H1 (cell line): ENCODE results near the gene TNNT3. TPM values are rescaled to one million over a fixed set of nuclear protein-coding genes. Genes with fewer than 3 reads are reported as not detected.

Source experiments
- CTCF ChIA-PET: fragments of 300-600 bp; sonication (Branson Sonifier 250); formaldehyde crosslinking; loops from one replicate; lab custom pipeline; 2021; ENCODE audit not compliant: partially characterized antibody; lab: Charles Lee
- POLR2A ChIA-PET: fragments of 300-600 bp; sonication (Branson Sonifier 250); formaldehyde crosslinking; loops from one replicate; lab custom pipeline; 2021; ENCODE audit warnings: inconsistent platforms; ENCODE audit not compliant: partially characterized antibody; lab: Charles Lee
- DNase-seq, 2 experiments: peaks; one replicate each; pipeline versions ENCODE4 v3.0.0 to v3.0.0-alpha.2; 2010 to 2022; ENCODE audit warnings: low spot score in 2 of 2, low read depth in 1 of 2, mixed read lengths in 1 of 2
- FAIRE-seq: peaks from 2 replicates; lab custom pipeline; 2011; peaks lifted over from hg19 to GRCh38; lab: Jason Lieb, UNC
- H2AFZ ChIP-seq: 2 replicates; pipeline ENCODE4 v1.8.1; 2012; ENCODE audit warnings: low read length, inconsistent platforms
- H2AK5ac ChIP-seq: 2 replicates; pipeline ENCODE4 v1.6.1; 2013; ENCODE audit warnings: low read depth, low read length
- H2BK120ac ChIP-seq: replicated peaks from 2 replicates; pipeline ENCODE3; 2013; ENCODE audit warnings: low read depth, low read length, inconsistent platforms
- H2BK12ac ChIP-seq: 2 replicates; pipeline ENCODE4 v1.6.1; 2013; ENCODE audit warnings: low read depth, low read length
- H2BK15ac ChIP-seq: 2 replicates; pipeline ENCODE4 v1.6.1; 2013; ENCODE audit warnings: low read length
- H2BK20ac ChIP-seq: 2 replicates; pipeline ENCODE4 v1.6.1; 2013; ENCODE audit warnings: low read length
- H2BK5ac ChIP-seq: 2 replicates; pipeline ENCODE4 v1.6.1; 2013; ENCODE audit warnings: low read depth, low read length
- H3K14ac ChIP-seq: 2 replicates; pipeline ENCODE4 v1.6.1; 2013; ENCODE audit warnings: inconsistent platforms; ENCODE audit not compliant: insufficient read length
- H3K18ac ChIP-seq: 2 replicates; pipeline ENCODE4 v1.6.1; 2013; ENCODE audit warnings: low read length; ENCODE audit errors: extremely low read depth
- H3K23ac ChIP-seq: 2 replicates; pipeline ENCODE4 v1.6.1; 2013; ENCODE audit warnings: inconsistent platforms; ENCODE audit not compliant: insufficient read length
- H3K23me2 ChIP-seq: 2 replicates; pipeline ENCODE4 v1.6.1; 2013; ENCODE audit warnings: low read depth, low read length
- H3K27ac ChIP-seq: 2 replicates; pipeline ENCODE4 v1.6.1; 2011; ENCODE audit warnings: low read depth, low read length, inconsistent platforms
- H3K27me3 ChIP-seq, 4 experiments: replicated peaks in 1 of 4; 1 replicate in 1 of 4; 2 replicates in 3 of 4; pipeline versions ENCODE4 v1.6.1 to v1.8.1; 2011 to 2013; ENCODE audit warnings: low read length in 3 of 4, mild to moderate bottlenecking in 3 of 4, inconsistent platforms in 2 of 4, mixed read lengths in 2 of 4, moderate library complexity in 1 of 4; ENCODE audit not compliant: control insufficient read depth in 3 of 4, insufficient read depth in 3 of 4; ENCODE audit errors: extremely low read depth in 1 of 4
- H3K36me3 ChIP-seq, 4 experiments: 2 replicates each; pipeline versions ENCODE4 v1.6.1 to v1.8.1; 2011 to 2013; ENCODE audit warnings: mild to moderate bottlenecking in 4 of 4, low read length in 3 of 4, moderate library complexity in 2 of 4, control low read depth in 1 of 4, inconsistent platforms in 1 of 4; ENCODE audit not compliant: insufficient read depth in 4 of 4, control insufficient read depth in 2 of 4
- H3K4ac ChIP-seq: replicated peaks from 2 replicates; pipeline ENCODE3; 2013; ENCODE audit warnings: low read length, low read depth, mixed read lengths, inconsistent platforms; ENCODE audit not compliant: insufficient read length
- H3K4me1 ChIP-seq, 4 experiments: replicated peaks in 1 of 4; 1 replicate in 1 of 4; 2 replicates in 3 of 4; pipeline versions ENCODE4 v1.6.1 to v1.8.1; 2011 to 2013; ENCODE audit warnings: low read length in 3 of 4, inconsistent platforms in 2 of 4, mixed read lengths in 1 of 4; ENCODE audit not compliant: insufficient read depth in 4 of 4, control insufficient read depth in 3 of 4
- H3K4me2 ChIP-seq, 2 experiments: 2 replicates each; pipeline versions ENCODE4 v1.6.1 to v1.8.1; 2011 to 2013; ENCODE audit warnings: low read depth in 2 of 2, low read length in 2 of 2, control low read depth in 1 of 2, inconsistent platforms in 1 of 2, mild to moderate bottlenecking in 1 of 2; ENCODE audit not compliant: insufficient read depth in 1 of 2
- H3K4me3 ChIP-seq, 4 experiments: fragments of 200-600, 300-600 bp in 1 of 4; sonication (generic), shearing (Covaris generic), sonication (Bioruptor Twin) in 1 of 4; 2 replicates each; pipeline versions ENCODE4 v1.5.1 to v1.8.1; 2011 to 2016; ENCODE audit warnings: low read length in 4 of 4, low read depth in 3 of 4, control low read depth in 2 of 4, inconsistent platforms in 2 of 4, mild to moderate bottlenecking in 2 of 4, mixed read lengths in 1 of 4, moderate library complexity in 1 of 4; ENCODE audit not compliant: insufficient read depth in 2 of 4; ENCODE audit errors: extremely low read depth in 1 of 4
- H3K56ac ChIP-seq: replicated peaks from 2 replicates; pipeline ENCODE3; 2013; ENCODE audit warnings: low read depth, mild to moderate bottlenecking, mixed read lengths, low read length, inconsistent platforms; ENCODE audit not compliant: insufficient read length
- H3K79me1 ChIP-seq: 2 replicates; pipeline ENCODE4 v1.6.1; 2013; ENCODE audit warnings: low read depth, low read length, control low read depth
- H3K79me2 ChIP-seq, 2 experiments: 2 replicates each; pipeline versions ENCODE4 v1.6.1 to v1.8.1; 2012 to 2013; ENCODE audit warnings: low read length in 2 of 2, mild to moderate bottlenecking in 2 of 2, inconsistent platforms in 1 of 2; ENCODE audit not compliant: insufficient read depth in 2 of 2, control insufficient read depth in 1 of 2
- H3K9ac ChIP-seq, 4 experiments: replicated peaks in 1 of 4; 1 replicate in 1 of 4; 2 replicates in 3 of 4; pipeline versions ENCODE4 v1.6.1 to v1.8.1; 2011 to 2013; ENCODE audit warnings: low read depth in 3 of 4, low read length in 3 of 4, control low read depth in 2 of 4, mild to moderate bottlenecking in 2 of 4, moderate library complexity in 2 of 4, inconsistent platforms in 1 of 4; ENCODE audit errors: extremely low read depth in 1 of 4
- H3K9me3 ChIP-seq, 2 experiments: 2 replicates each; pipeline versions ENCODE4 v1.6.1 to v1.8.1; 2012 to 2013; ENCODE audit warnings: mild to moderate bottlenecking in 2 of 2, moderate library complexity in 2 of 2, control low read depth in 1 of 2, inconsistent platforms in 1 of 2, low read depth in 1 of 2, low read length in 1 of 2, mixed read lengths in 1 of 2; ENCODE audit not compliant: insufficient read depth in 2 of 2
- H4K20me1 ChIP-seq, 2 experiments: replicated peaks in 1 of 2; 2 replicates each; pipeline versions ENCODE3 to v1.8.1; 2011 to 2013; ENCODE audit warnings: inconsistent platforms in 2 of 2, low read length in 2 of 2, mild to moderate bottlenecking in 1 of 2; ENCODE audit not compliant: insufficient read depth in 2 of 2, control insufficient read depth in 1 of 2
- H4K5ac ChIP-seq: 2 replicates; pipeline ENCODE4 v1.6.1; 2013; ENCODE audit warnings: low read length, low read depth, mixed read lengths, inconsistent platforms; ENCODE audit not compliant: insufficient read length
- H4K8ac ChIP-seq: 2 replicates; pipeline ENCODE4 v1.8.0; 2013; ENCODE audit warnings: mild to moderate bottlenecking, moderate library complexity, low read length, inconsistent platforms; ENCODE audit not compliant: insufficient read depth; ENCODE audit errors: extremely low read depth
- H4K91ac ChIP-seq: replicated peaks from 2 replicates; pipeline ENCODE3; 2013; ENCODE audit warnings: low read length, mixed read lengths, inconsistent platforms; ENCODE audit not compliant: insufficient read length
- CBX8 ChIP-seq: fragments of 300-800, 300-1000 bp; sonication (generic); IDR thresholded peaks from 2 replicates; pipeline ENCODE4 v1.7.1; 2016; ENCODE audit warnings: low read depth, low read length, borderline replicate concordance
- EP300 ChIP-seq, 2 experiments: IDR thresholded peaks; 1 replicate in 1 of 2; 2 replicates in 1 of 2; pipeline ENCODE4 v1.6.1; 2011 to 2012; ENCODE audit warnings: low read depth in 2 of 2, low read length in 2 of 2, mild to moderate bottlenecking in 2 of 2, borderline replicate concordance in 1 of 2, inconsistent platforms in 1 of 2, moderate library complexity in 1 of 2
- MAFK ChIP-seq: IDR thresholded peaks from 2 replicates; pipeline ENCODE4 v1.6.1; 2012; ENCODE audit warnings: low read depth, mild to moderate bottlenecking, improper control_type of control experiment, low read length
- RFX5 ChIP-seq: IDR thresholded peaks from 2 replicates; pipeline ENCODE4 v1.6.1; 2011; ENCODE audit warnings: low read depth, low read length, improper control_type of control experiment, borderline replicate concordance
- SP2 ChIP-seq: IDR thresholded peaks from 2 replicates; pipeline ENCODE4 v1.6.1; 2012; ENCODE audit warnings: mild to moderate bottlenecking, low read length, inconsistent platforms
- WGBS, 2 experiments: shearing (Covaris generic) in 1 of 2; methylation state at CpG; one replicate each; pipeline versions ENCODE4 v1.1.6 to v1.1.7; 2013 to 2015; ENCODE audit warnings: low lambda C conversion rate in 2 of 2, mixed read lengths in 2 of 2, inconsistent platforms in 1 of 2, low coverage in 1 of 2, missing lambda C conversion rate in 1 of 2; ENCODE audit not compliant: insufficient replicate concordance in 2 of 2, insufficient coverage in 1 of 2, insufficient read length in 1 of 2; ENCODE audit errors: extremely low coverage in 1 of 2, missing lambda C conversion rate in 1 of 2; 5-methylcytosine and 5-hydroxymethylcytosine counted together
- polyA plus RNA-seq, 7 experiments: library from polyadenylated mRNA; depleted of rRNA in 3 of 7; stranded (reverse) in 5 of 7; unstranded in 2 of 7; fragments of >200 nt in 5 of 7; fragments of 200-250 nt in 2 of 7; gene quantifications; 1 replicate in 5 of 7; 2 replicates in 1 of 7; 4 replicates in 1 of 7; pipeline versions ENCODE4 v1.2.1 to v1.2.3, GENCODE V29; 2011 to 2013; ENCODE audit warnings: missing spikeins in 2 of 7, mixed read lengths in 2 of 7
- total RNA-seq: library from RNA; stranded (reverse); fragmentation: NEBNext Ultra II Directional; extraction: Animal tissue kit (Norgen Biotek cat#: 25700); gene quantifications from 2 replicates; pipeline ENCODE4 v1.2.1, GENCODE V29; 2021

The TNNT3 gene
- total and polyA plus RNA-seq, 2 of the 8 experiments (the other 6 are each of a cell fraction or from before 2014, with no cell fraction given) = not detected

- Histone ChIP-seq H3K9ac (no peak overlapping the region), H2BK120ac (no peak overlapping the region), H3K4me2 (no peak overlapping the region), H2BK15ac (no peak overlapping the region), H4K8ac (peak overlapping the region; percentile 68; the same call in 1 of the 2 replicates), H2BK12ac (no peak overlapping the region), H3K18ac (no peak overlapping the region), H4K5ac (no peak overlapping the region), H4K91ac (no peak overlapping the region), H3K14ac (no peak overlapping the region), H3K9me3 (no peaks in the 10 kb centered on the region), H3K23me2 (peaks cover 4% of the 10 kb centered on the region; the same call in 1 of the 2 replicates), H2AK5ac (no peak overlapping the region), H3K4ac (no peak overlapping the region), H3K23ac (no peak overlapping the region), H2BK5ac (no peak overlapping the region), H4K20me1 (no peaks in the 10 kb centered on the region), H3K4me1 (peaks cover 0 to 3% (median 0%) of the 10 kb centered on the region in 4 experiments; a peak in 3 of 7 replicates), H2AFZ (no peak overlapping the region), H3K4me3 (no peak overlapping the region), H3K79me1 (no peaks in the 10 kb centered on the region), H3K36me3 (no peaks in the 10 kb centered on the region), H3K79me2 (no peaks in the 10 kb centered on the region), H3K27ac (no peak overlapping the region), H2BK20ac (no peak overlapping the region), H3K27me3 (no peaks in the 10 kb centered on the region), H3K56ac (no peak overlapping the region)
- no peak for DNase-seq
- TF ChIP-seq MAFK (no peak), CBX8 (no peak), EP300 (IDR thresholded peaks at IDR 0.05; ENCODE audit: borderline replicate concordance in 1 of 2, low read depth in 2 of 2, low read length in 2 of 2) (no peak), RFX5 (no peak), SP2 (no peak)
- 80% methylated on average over 7 of the region's 13 CpGs; no CpG with 5 or more reads in 1 of the 2 experiments for WGBS, 2 experiments
- ChIA-PET POLR2A (no interaction called here), CTCF (interaction anchor here (0.7 to 2.9 kb wide), 4 partner anchors 11 to 361 kb away, joined by 3 to 11 read pairs (median 4); no protein-coding TSS in a partner anchor)
- FAIRE-seq = no peak
These were observed 9.0 kb downstream of the TNNT3 start for GRCh38 chr11:1928470-1928890.
